ENCODE measurements around the gene MYH8.

- no peak for TF ChIP-seq SUZ12 (IDR thresholded peaks at IDR 0.05; ENCODE audit: extremely low read depth, insufficient read depth, insufficient read length)
- TF ChIP-seq ZNF274 (IDR thresholded peaks at IDR 0.05; ENCODE audit: low read depth, low read length) = no peak
- TF ChIP-seq YY1 (IDR thresholded peaks at IDR 0.05; ENCODE audit: insufficient read depth, insufficient read length) = no peak
Measured at GRCh38 chr17:10447026-10447931, 25.5 kb upstream of the MYH8 start.
